Thoracic aorta (tissue), 2 donors: ENCODE data around the gene SGO2. TPM values are rescaled to one million over a fixed set of nuclear protein-coding genes. Genes with fewer than 3 reads are reported as not detected.

Experiments used
- ATAC-seq: fragments of 150-250 bp; one replicate; pipeline ENCODE4 v1.8.0; 2017; ENCODE audit warnings: low read depth; ENCODE audit not compliant: insufficient number of reproducible peaks, low FRiP score
- DNase-seq: peaks from one replicate; pipeline ENCODE4 v3.0.0-alpha.2; 2020; ENCODE audit warnings: low spot score
- H3K27ac ChIP-seq, 2 donors: fragments of 200-600 bp; sonication (generic); 1 replicate in 1 of 2; 2 replicates in 1 of 2; pipeline ENCODE4 v1.5.1; 2016; ENCODE audit warnings: mild to moderate bottlenecking in 2 of 2, moderate library complexity in 2 of 2
- H3K27me3 ChIP-seq: fragments of 200-600 bp; sonication (generic); replicated peaks from 2 replicates; pipeline ENCODE4 v1.6.0; 2016; ENCODE audit warnings: mild to moderate bottlenecking; ENCODE audit not compliant: insufficient read depth
- H3K36me3 ChIP-seq: fragments of 200-600 bp; sonication (generic); one replicate; pipeline ENCODE4 v1.5.1; 2016
- H3K4me1 ChIP-seq, 2 donors: fragments of 200-600 bp; sonication (generic); 1 replicate in 1 of 2; 2 replicates in 1 of 2; pipeline versions ENCODE4 v1.5.1 to v1.6.0; 2016; ENCODE audit warnings: low read depth in 2 of 2, mild to moderate bottlenecking in 1 of 2; ENCODE audit not compliant: control insufficient read depth in 1 of 2
- H3K4me3 ChIP-seq: fragments of 200-600 bp; sonication (generic); 2 replicates; pipeline ENCODE4 v1.5.1; 2016; ENCODE audit warnings: mild to moderate bottlenecking
- H3K9me3 ChIP-seq: fragments of 200-600 bp; sonication (generic); 2 replicates; pipeline ENCODE4 v1.5.1; 2016
- total RNA-seq, 2 donors: library from RNA; depleted of rRNA; stranded (reverse); fragments of >200 nt; gene quantifications; one replicate each; pipeline versions ENCODE4 v1.1.0 to v1.2.3, GENCODE V29; 2016
- TF ChIP-seq, protein P1 (sequence below): fragments of 200-600 bp; sonication (generic); IDR thresholded peaks from one replicate; pipeline ENCODE4 v1.5.1; 2019; ENCODE audit warnings: antibody characterized with exemption

Gene SGO2
- total RNA-seq, 2 donors from 2014 or later: 0.54 to 2.6 TPM

DNA sequence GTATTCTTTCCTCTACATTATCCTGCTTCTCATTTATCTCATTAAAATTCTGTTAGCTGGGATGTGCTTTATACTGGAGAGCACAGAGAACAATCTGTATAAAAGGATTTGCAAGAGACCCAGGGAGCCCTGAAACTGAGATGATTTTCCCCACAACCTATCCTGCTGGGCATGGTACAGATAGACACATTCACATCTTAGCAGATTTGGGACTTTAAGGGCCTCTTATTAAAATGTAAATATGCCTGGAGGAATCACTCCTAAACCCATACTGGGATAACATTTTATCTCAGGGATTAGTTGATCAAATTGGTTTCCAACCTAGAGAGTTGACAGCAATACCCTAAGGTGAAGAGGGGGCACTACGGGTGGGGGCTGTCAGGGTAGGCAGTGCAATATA lies 105.3 kb downstream of the SGO2 start:
- Histone ChIP-seq H3K4me3 (no peak overlapping the region), H3K4me1 (no peaks in the 10 kb centered on the region), H3K36me3 (peaks cover 1% of the 10 kb centered on the region), H3K9me3 (no peaks in the 10 kb centered on the region), H3K27ac (no peak overlapping the region), H3K27me3 (no peaks in the 10 kb centered on the region)
- DNase-seq (no peak), ATAC-seq (no peak)
- TF ChIP-seq, protein P1, sequence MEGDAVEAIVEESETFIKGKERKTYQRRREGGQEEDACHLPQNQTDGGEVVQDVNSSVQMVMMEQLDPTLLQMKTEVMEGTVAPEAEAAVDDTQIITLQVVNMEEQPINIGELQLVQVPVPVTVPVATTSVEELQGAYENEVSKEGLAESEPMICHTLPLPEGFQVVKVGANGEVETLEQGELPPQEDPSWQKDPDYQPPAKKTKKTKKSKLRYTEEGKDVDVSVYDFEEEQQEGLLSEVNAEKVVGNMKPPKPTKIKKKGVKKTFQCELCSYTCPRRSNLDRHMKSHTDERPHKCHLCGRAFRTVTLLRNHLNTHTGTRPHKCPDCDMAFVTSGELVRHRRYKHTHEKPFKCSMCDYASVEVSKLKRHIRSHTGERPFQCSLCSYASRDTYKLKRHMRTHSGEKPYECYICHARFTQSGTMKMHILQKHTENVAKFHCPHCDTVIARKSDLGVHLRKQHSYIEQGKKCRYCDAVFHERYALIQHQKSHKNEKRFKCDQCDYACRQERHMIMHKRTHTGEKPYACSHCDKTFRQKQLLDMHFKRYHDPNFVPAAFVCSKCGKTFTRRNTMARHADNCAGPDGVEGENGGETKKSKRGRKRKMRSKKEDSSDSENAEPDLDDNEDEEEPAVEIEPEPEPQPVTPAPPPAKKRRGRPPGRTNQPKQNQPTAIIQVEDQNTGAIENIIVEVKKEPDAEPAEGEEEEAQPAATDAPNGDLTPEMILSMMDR: no peak

Other genes with a start within 250 kb of the SGO2 start
- gene SPATS2L, start 219.5 kb upstream of the SGO2 start, total RNA-seq: 10 to 100 TPM; 47.7 to 90.3 TPM
- 10 to 100 TPM; 14.8 to 31.7 TPM for gene KCTD18, start 16.1 kb upstream of the SGO2 start, total RNA-seq
- 10 to 100 TPM; 56.1 to 69.9 TPM for gene AOX1, start 59.8 kb downstream of the SGO2 start, total RNA-seq